Mesothelial cell of epicardium (in vitro differentiated cells): Measurements from ENCODE around the gene GPR151. TPM values are rescaled to one million over a fixed set of nuclear protein-coding genes. Genes with fewer than 3 reads are reported as not detected.

Experiments used
- DNase-seq, 2 experiments: peaks; one replicate each; pipeline ENCODE4 v3.0.0; 2021; ENCODE audit warnings: low spot score in 2 of 2; ENCODE audit not compliant: unreplicated experiment in 2 of 2
- H3K27ac Mint-ChIP-seq: 2 replicates; pipeline ENCODE4 v1.8.0; 2021; ENCODE audit warnings: mixed read lengths
- H3K27me3 Mint-ChIP-seq: 2 replicates; pipeline ENCODE4 v1.8.0; 2021; ENCODE audit warnings: low read depth, mixed read lengths
- H3K36me3 Mint-ChIP-seq: 2 replicates; pipeline ENCODE4 v1.8.0; 2021; ENCODE audit warnings: mixed read lengths
- H3K4me1 Mint-ChIP-seq: 2 replicates; pipeline ENCODE4 v1.8.0; 2021; ENCODE audit warnings: mixed read lengths
- H3K4me3 Mint-ChIP-seq: 2 replicates; pipeline ENCODE4 v1.8.0; 2021; ENCODE audit warnings: mild to moderate bottlenecking, moderate library complexity, mixed read lengths
- H3K9me3 Mint-ChIP-seq: 2 replicates; pipeline ENCODE4 v1.8.0; 2021; ENCODE audit warnings: mixed read lengths
- total RNA-seq: library from RNA; stranded (reverse); gene quantifications from 3 replicates; pipeline ENCODE4 v1.2.1, GENCODE V29; 2021
- TF ChIP-seq, protein P1 (sequence below): fragments of 200-600 bp; sonication (generic); IDR thresholded peaks from one replicate; pipeline ENCODE4 v1.5.0; 2021; ENCODE audit warnings: antibody characterized with exemption; ENCODE audit not compliant: unreplicated experiment

Gene GPR151
- total RNA-seq, 1 donor from 2014 or later: not detected

DNA sequence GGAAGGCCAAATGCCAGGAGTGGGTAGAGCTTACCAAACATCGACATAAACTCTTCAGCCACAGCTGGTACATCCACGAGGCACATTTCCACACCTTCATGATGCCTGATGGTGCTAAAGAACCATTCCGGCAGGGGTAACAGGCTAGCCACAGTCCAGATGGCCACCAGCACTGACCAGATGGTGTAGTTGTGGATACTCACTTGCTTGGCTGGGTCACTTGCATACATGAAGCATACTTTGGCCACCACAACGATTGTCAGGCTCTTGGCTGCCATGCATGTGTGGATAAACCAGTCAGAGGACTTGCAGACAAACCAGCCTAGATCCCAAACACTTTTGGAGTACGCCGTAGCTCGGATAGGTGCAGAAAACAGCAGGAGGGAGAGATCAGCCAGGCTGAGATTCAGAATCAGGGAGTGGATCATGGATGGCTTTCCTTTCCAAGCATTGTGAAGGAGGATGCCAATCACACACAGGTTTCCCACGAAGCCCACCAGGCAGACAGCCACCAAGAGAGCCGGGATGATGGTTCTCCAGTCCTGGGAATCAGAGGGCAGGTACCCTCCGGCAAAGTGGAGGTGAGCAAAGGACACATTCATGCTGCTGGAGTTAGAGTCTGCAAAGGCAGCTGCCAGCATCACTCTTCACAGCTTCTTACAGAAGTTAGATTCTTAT is 378 bp downstream of the GPR151 start:
- Mint-ChIP-seq H3K27me3 (no peaks in the 10 kb centered on the region), H3K27ac (no peak overlapping the region), H3K4me1 (peaks cover 3% of the 10 kb centered on the region), H3K36me3 (peaks cover 6% of the 10 kb centered on the region), H3K9me3 (no peaks in the 10 kb centered on the region), H3K4me3 (no peak overlapping the region)
- TF ChIP-seq, protein P1, sequence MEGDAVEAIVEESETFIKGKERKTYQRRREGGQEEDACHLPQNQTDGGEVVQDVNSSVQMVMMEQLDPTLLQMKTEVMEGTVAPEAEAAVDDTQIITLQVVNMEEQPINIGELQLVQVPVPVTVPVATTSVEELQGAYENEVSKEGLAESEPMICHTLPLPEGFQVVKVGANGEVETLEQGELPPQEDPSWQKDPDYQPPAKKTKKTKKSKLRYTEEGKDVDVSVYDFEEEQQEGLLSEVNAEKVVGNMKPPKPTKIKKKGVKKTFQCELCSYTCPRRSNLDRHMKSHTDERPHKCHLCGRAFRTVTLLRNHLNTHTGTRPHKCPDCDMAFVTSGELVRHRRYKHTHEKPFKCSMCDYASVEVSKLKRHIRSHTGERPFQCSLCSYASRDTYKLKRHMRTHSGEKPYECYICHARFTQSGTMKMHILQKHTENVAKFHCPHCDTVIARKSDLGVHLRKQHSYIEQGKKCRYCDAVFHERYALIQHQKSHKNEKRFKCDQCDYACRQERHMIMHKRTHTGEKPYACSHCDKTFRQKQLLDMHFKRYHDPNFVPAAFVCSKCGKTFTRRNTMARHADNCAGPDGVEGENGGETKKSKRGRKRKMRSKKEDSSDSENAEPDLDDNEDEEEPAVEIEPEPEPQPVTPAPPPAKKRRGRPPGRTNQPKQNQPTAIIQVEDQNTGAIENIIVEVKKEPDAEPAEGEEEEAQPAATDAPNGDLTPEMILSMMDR: no peak
- no peak for DNase-seq

DNA sequence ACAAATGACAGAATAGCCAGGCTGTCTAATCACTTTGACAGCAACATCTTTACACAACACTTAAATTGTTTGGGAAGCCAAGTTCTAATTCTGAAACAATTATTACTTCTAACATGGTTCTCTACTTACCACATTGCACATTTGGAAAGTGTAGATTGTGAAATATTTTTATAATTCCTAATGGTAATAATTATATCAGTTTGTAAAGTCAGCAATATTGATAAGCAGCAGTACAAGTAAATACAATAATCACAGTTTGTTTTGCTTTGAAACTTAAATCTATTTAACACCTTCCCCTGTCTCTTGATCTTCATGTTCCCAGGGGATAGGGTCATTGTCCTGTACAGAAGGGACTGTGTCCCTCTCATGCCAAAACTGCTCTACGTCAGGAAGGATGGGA is 1.4 kb downstream of the GPR151 start:
- no peak overlapping the region for H3K4me3 Mint-ChIP-seq
- H3K27ac Mint-ChIP-seq: no peak overlapping the region
- peaks cover 13% of the 10 kb centered on the region for H3K36me3 Mint-ChIP-seq
- TF ChIP-seq, protein P1: no peak
- no peaks in the 10 kb centered on the region for H3K9me3 Mint-ChIP-seq
- DNase-seq: no peak
- H3K4me1 Mint-ChIP-seq: peaks cover 3% of the 10 kb centered on the region
- H3K27me3 Mint-ChIP-seq: no peaks in the 10 kb centered on the region

DNA sequence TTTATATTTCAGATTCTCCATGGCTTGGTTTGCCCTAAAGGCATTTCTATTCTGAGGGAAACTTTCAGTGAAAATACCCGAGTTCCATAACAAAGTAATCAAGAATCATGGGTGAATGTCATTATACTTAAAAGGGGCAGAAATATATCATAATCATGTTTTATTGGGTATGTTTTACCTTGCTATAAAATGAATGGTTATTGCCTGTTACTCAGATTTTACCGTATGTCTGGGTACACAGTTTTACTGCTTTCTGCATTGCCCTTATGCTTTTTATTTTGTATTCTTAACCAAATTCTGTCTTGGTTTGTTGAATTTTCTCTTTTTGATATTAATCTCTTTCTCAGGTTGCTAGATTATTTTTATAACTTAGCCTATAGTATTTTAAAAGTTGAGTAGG is 2.5 kb downstream of the GPR151 start:
- DNase-seq: no peak
- Mint-ChIP-seq H3K27ac (no peak overlapping the region), H3K27me3 (no peaks in the 10 kb centered on the region), H3K4me3 (no peak overlapping the region), H3K36me3 (peaks cover 19% of the 10 kb centered on the region), H3K4me1 (peaks cover 3% of the 10 kb centered on the region), H3K9me3 (no peaks in the 10 kb centered on the region)
- TF ChIP-seq, protein P1: no peak

DNA sequence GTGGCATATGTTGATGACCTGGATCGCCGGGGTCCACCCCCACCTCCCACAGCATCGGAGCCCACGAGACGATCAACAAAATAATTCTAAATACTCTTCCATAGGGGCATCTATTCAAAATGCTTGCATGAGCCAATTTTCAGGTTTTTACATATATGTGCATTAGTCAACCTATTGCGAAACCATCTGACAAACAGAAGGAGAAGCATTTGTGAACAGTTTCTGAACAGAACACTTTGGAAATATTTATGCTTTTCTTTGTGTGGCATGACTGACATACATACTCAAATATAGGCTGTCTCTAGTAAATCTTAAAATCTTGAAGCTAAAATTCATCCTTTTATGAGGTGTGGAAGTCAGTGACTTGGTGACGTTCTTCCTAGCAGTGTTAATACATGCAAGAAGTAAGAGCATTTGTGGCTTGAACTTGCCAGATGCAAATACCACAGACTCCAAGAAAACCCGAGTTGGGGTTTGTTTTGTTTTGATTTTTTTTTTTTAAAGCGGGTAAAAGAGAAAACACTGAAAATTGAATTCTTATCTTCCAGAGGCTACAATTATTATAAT is 5.3 kb downstream of the GPR151 start:
- Mint-ChIP-seq H3K4me1 (peaks cover 3% of the 10 kb centered on the region), H3K4me3 (no peak overlapping the region), H3K27ac (no peak overlapping the region), H3K27me3 (no peaks in the 10 kb centered on the region), H3K36me3 (peaks cover 33% of the 10 kb centered on the region), H3K9me3 (no peaks in the 10 kb centered on the region)
- TF ChIP-seq, protein P1: no peak
- DNase-seq: no peak

DNA sequence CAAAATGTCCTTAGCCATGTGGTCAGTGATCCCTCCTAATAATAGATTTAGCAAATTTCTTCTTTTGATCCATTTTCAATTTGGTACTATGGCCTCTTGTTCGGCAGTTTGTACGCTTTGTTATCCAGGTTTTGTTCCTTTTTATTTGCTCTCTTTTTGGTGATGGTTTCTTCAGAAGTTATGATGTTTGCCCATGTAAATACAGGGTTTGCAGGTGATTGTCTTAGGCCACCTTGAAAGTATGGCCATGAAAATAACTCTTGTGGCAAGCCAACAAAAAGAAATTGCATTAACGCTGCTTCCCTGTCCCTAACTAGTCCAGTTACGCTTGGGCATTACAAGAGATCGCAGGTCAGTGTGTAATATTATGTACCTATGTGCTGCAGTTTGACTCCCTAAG is 8.6 kb downstream of the GPR151 start:
- TF ChIP-seq, protein P1: no peak

More for the DNA sequence above, 8.6 kb downstream of the GPR151 start:
- H3K36me3 Mint-ChIP-seq: peaks cover 54% of the 10 kb centered on the region
- DNase-seq: no peak
- H3K4me1 Mint-ChIP-seq: no peaks in the 10 kb centered on the region
- H3K4me3 Mint-ChIP-seq: no peak overlapping the region
- H3K27ac Mint-ChIP-seq: no peak overlapping the region
- H3K27me3 Mint-ChIP-seq: no peaks in the 10 kb centered on the region
- no peaks in the 10 kb centered on the region for H3K9me3 Mint-ChIP-seq
